WTC11 (cell line): ENCODE data around the gene NEK7. TPM values are rescaled to one million over a fixed set of nuclear protein-coding genes. Genes with fewer than 3 reads are reported as not detected.
"Not testable (repeated sequence)": the region's sequence is repeated elsewhere in the genome, so short reads cannot be mapped to it uniquely, and the experiment has no call there.

Experiments
- ATAC-seq: fragments of 200-7000 bp; cut with Tn5 transposase; 2 replicates; pipeline ENCODE4 v1.10.0; 2021; ENCODE audit warnings: mild to moderate bottlenecking, moderate library complexity
- CTCF ChIA-PET: fragments of 300-600 bp; sonication (Branson Sonifier 250); formaldehyde crosslinking; loops from one replicate; lab custom pipeline; 2021; ENCODE audit warnings: antibody characterized with exemption; lab: Charles Lee
- POLR2A ChIA-PET: fragments of 350-600 bp; sonication (Branson Sonifier 250); formaldehyde crosslinking; loops from one replicate; lab custom pipeline; 2021; ENCODE audit warnings: antibody characterized with exemption; lab: Charles Lee
- DNase-seq: peaks from one replicate; pipeline ENCODE4 v3.0.0; 2021; ENCODE audit warnings: low spot score
- H3K27ac Mint-ChIP-seq: 2 replicates; pipeline ENCODE4 v1.8.0; 2021; ENCODE audit warnings: mixed read lengths
- H3K27me3 Mint-ChIP-seq: 2 replicates; pipeline ENCODE4 v1.8.0; 2021; ENCODE audit warnings: low read depth, mild to moderate bottlenecking, moderate library complexity, mixed read lengths
- H3K36me3 Mint-ChIP-seq: 2 replicates; pipeline ENCODE4 v1.8.0; 2021; ENCODE audit warnings: mixed read lengths
- H3K4me1 Mint-ChIP-seq: 2 replicates; pipeline ENCODE4 v1.8.0; 2022; ENCODE audit warnings: mixed read lengths
- H3K4me3 Mint-ChIP-seq: 2 replicates; pipeline ENCODE4 v1.8.0; 2021; ENCODE audit warnings: mild to moderate bottlenecking, moderate library complexity, mixed read lengths
- H3K9me3 Mint-ChIP-seq: 2 replicates; pipeline ENCODE4 v1.8.0; 2021; ENCODE audit warnings: mixed read lengths
- AFF4 ChIP-seq: sonication (generic); formaldehyde crosslinking; IDR thresholded peaks from 2 replicates; pipeline ENCODE4 v1.8.1; 2023; ENCODE audit warnings: mild to moderate bottlenecking, missing genetic modification reagents, borderline replicate concordance
- AR ChIP-seq: fragments of 250-450 bp; sonication (Bioruptor Pico); IDR thresholded peaks from 2 replicates; pipeline ENCODE4 v1.9.0; 2021; ENCODE audit warnings: mild to moderate bottlenecking
- ATF2 ChIP-seq: sonication (generic); formaldehyde crosslinking; IDR thresholded peaks from 2 replicates; pipeline ENCODE4 v1.8.1; 2022; ENCODE audit warnings: low read depth, missing genetic modification reagents, borderline replicate concordance
- CREM ChIP-seq: sonication (generic); formaldehyde crosslinking; IDR thresholded peaks from 2 replicates; pipeline ENCODE4 v1.8.1; 2022; ENCODE audit warnings: mild to moderate bottlenecking, missing genetic modification reagents, moderate library complexity
- EMX1 ChIP-seq: fragments of 250-450 bp; sonication (Bioruptor Pico); IDR thresholded peaks from 2 replicates; pipeline ENCODE4 v1.8.0; 2021; ENCODE audit warnings: mild to moderate bottlenecking
- GRHL2 ChIP-seq: fragments of 250-450 bp; sonication (Bioruptor Pico); IDR thresholded peaks from 2 replicates; pipeline ENCODE4 v1.8.0; 2022; ENCODE audit warnings: mild to moderate bottlenecking, moderate library complexity; ENCODE audit not compliant: insufficient replicate concordance, severe bottlenecking
- JAZF1 ChIP-seq: fragments of 250-450 bp; sonication (Bioruptor Pico); IDR thresholded peaks from 2 replicates; pipeline ENCODE4 v1.9.0; 2021; ENCODE audit warnings: moderate library complexity, mild to moderate bottlenecking, inconsistent platforms
- MAX ChIP-seq: sonication (generic); formaldehyde crosslinking; IDR thresholded peaks from 2 replicates; pipeline ENCODE4 v1.8.0; 2022; ENCODE audit warnings: mild to moderate bottlenecking, missing genetic modification reagents
- MLX ChIP-seq: sonication (generic); formaldehyde crosslinking; IDR thresholded peaks from 2 replicates; pipeline ENCODE4 v1.8.1; 2023; ENCODE audit warnings: mild to moderate bottlenecking, missing genetic modification reagents, moderate library complexity
- NR1H2 ChIP-seq: sonication (generic); formaldehyde crosslinking; IDR thresholded peaks from 2 replicates; pipeline ENCODE4 v1.9.0; 2021; ENCODE audit warnings: mild to moderate bottlenecking, moderate library complexity, missing genetic modification reagents
- SMAD3 ChIP-seq: sonication (generic); formaldehyde crosslinking; IDR thresholded peaks from 2 replicates; pipeline ENCODE4 v1.8.0; 2022; ENCODE audit warnings: missing genetic modification reagents, mild to moderate bottlenecking, borderline replicate concordance
- ZNF121 ChIP-seq: sonication (generic); formaldehyde crosslinking; IDR thresholded peaks from 2 replicates; pipeline ENCODE4 v1.8.0; 2023; ENCODE audit warnings: missing genetic modification reagents
- ZNF532 ChIP-seq: fragments of 250-450 bp; sonication (Bioruptor Pico); IDR thresholded peaks from 2 replicates; pipeline ENCODE4 v1.9.0; 2021; ENCODE audit warnings: mild to moderate bottlenecking, borderline replicate concordance
- total RNA-seq: library from RNA; stranded (reverse); gene quantifications from 3 replicates; pipeline ENCODE4 v1.2.3, GENCODE V29; 2021

The NEK7 gene
- total RNA-seq, 1 experiment from 2014 or later, result 10.3 TPM

GRCh38 chr1:198315331-198315730 lies 158.5 kb downstream of the NEK7 start:
- peak overlapping the region; percentile 74 for H3K4me3 Mint-ChIP-seq
- POLR2A ChIA-PET, CTCF ChIA-PET, H3K9me3 Mint-ChIP-seq, H3K27ac Mint-ChIP-seq, DNase-seq: not testable (repeated sequence)
- peak; percentile 66 for ATAC-seq
- peaks cover 13% of the 10 kb centered on the region for H3K36me3 Mint-ChIP-seq
- peaks cover 39% of the 10 kb centered on the region for H3K4me1 Mint-ChIP-seq
- 0 out of 2 replicates have a peak, but pooled peaks have one; percentile 3 for TF ChIP-seq MAX
- peaks cover 49% of the 10 kb centered on the region for H3K27me3 Mint-ChIP-seq

- H3K4me3 Mint-ChIP-seq, result no peak overlapping the region
- ChIA-PET POLR2A (no interaction called here), CTCF (no interaction called here)
- DNase-seq, result no peak
- TF ChIP-seq AR, result no peak
- TF ChIP-seq, all 79 proteins: peak for 0
- peaks cover 13% of the 10 kb centered on the region for H3K36me3 Mint-ChIP-seq
- H3K9me3 Mint-ChIP-seq, result 0 out of 2 replicates have a peak, but pooled peaks cover 5% of the 10 kb centered on the region
- ATAC-seq, result no peak
- no peak overlapping the region for H3K27ac Mint-ChIP-seq
- H3K4me1 Mint-ChIP-seq, result peaks cover 48% of the 10 kb centered on the region
- H3K27me3 Mint-ChIP-seq, result peaks cover 49% of the 10 kb centered on the region
Measured at GRCh38 chr1:198316546-198317100, 159.8 kb downstream of the NEK7 start.

GRCh38 chr1:198318085-198318484 lies 161.3 kb downstream of the NEK7 start:
- Mint-ChIP-seq H3K4me3 (no peak overlapping the region), H3K4me1 (peaks cover 48% of the 10 kb centered on the region), H3K36me3 (peaks cover 9% of the 10 kb centered on the region), H3K27me3 (peaks cover 41% of the 10 kb centered on the region), H3K27ac (no peak overlapping the region), H3K9me3 (no peaks in the 10 kb centered on the region)
- peak; percentile 69 for ATAC-seq
- no peak for DNase-seq
- ChIA-PET CTCF (no interaction called here), POLR2A (no interaction called here)
- TF ChIP-seq ZNF121 (no peak), GRHL2 (CRISPR knock-in tag) (no peak), ZNF532 (no peak), AR (no peak), AFF4 (CRISPR knock-in tag) (no peak), MAX (no peak), JAZF1 (CRISPR knock-in tag) (no peak), ATF2 (CRISPR knock-in tag) (no peak), MLX (CRISPR knock-in tag) (no peak), CREM (CRISPR knock-in tag) (no peak), NR1H2 (CRISPR knock-in tag) (no peak), SMAD3 (CRISPR knock-in tag) (no peak), EMX1 (CRISPR knock-in tag) (no peak)
